A549 treated with Hydrocortisone at 1 μM for 4 hours (cell line): ENCODE measurements around the gene ROBO1. TPM values are rescaled to one million over a fixed set of nuclear protein-coding genes. Genes with fewer than 3 reads are reported as not detected.

ENCODE experiments used
- total RNA-seq: library from RNA; stranded (reverse); fragments of 200-300 nt; extraction: Qiagen RNA extraction; gene quantifications from 5 replicates; pipeline ENCODE4 v1.2.3, GENCODE V29; 2022

ROBO1 gene
- total RNA-seq = 10.9 to 21.5 TPM (median 13.7 TPM) in 5 replicates

DNA sequence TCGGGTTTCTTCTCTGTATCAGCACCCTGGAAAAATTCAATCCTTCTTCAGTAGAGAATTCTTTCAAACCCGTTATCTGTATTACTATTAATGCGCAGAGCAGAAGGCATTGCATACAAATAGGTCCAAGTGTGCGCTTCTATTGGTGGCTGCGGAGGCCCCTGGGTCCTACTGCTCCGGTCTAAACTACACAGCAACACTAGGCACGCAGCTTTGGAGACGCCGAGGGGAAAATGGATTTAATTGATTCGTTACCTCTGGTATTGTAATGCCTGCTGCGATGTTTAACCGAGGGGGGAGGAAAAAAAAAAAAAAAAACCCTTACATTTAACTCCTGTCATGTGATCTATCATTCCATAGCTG is at the start of gene ROBO1:
Gene ROBO1, minus strand, starts transcription at position 94 of the 363 bp plus-strand sequence.

